Neuronal stem cell (in vitro differentiated cells): ENCODE measurements around the gene HCK.

Source experiments
- DNase-seq: peaks from one replicate; pipeline ENCODE4 v3.0.0-alpha.2; 2013; ENCODE audit warnings: low spot score
- H2AFZ ChIP-seq: one replicate; pipeline ENCODE4 v1.6.1; 2013; ENCODE audit warnings: mild to moderate bottlenecking, low read length, inconsistent platforms
- H2AK5ac ChIP-seq: 2 replicates; pipeline ENCODE4 v1.6.1; 2013; ENCODE audit warnings: low read depth, mild to moderate bottlenecking, inconsistent platforms, low read length, moderate library complexity, mixed read lengths
- H2BK120ac ChIP-seq: 2 replicates; pipeline ENCODE4 v1.6.1; 2013; ENCODE audit warnings: low read depth, mild to moderate bottlenecking, inconsistent platforms, low read length, moderate library complexity, mixed read lengths
- H2BK12ac ChIP-seq: one replicate; pipeline ENCODE4 v1.6.1; 2013; ENCODE audit warnings: low read length, inconsistent platforms
- H2BK15ac ChIP-seq: 2 replicates; pipeline ENCODE4 v1.6.1; 2013; ENCODE audit warnings: mild to moderate bottlenecking, low read length, inconsistent platforms, mixed read lengths
- H2BK5ac ChIP-seq: one replicate; pipeline ENCODE4 v1.6.1; 2013; ENCODE audit warnings: inconsistent platforms, mild to moderate bottlenecking, low read length, moderate library complexity
- H3K14ac ChIP-seq: one replicate; pipeline ENCODE4 v1.6.1; 2013; ENCODE audit warnings: low read length, inconsistent platforms
- H3K18ac ChIP-seq: 2 replicates; pipeline ENCODE4 v1.6.1; 2013; ENCODE audit warnings: low read length, inconsistent platforms
- H3K23ac ChIP-seq: 2 replicates; pipeline ENCODE4 v1.6.1; 2013; ENCODE audit warnings: low read depth, mild to moderate bottlenecking, mixed read lengths, low read length, inconsistent platforms; ENCODE audit not compliant: poor library complexity
- H3K27ac ChIP-seq: replicated peaks from 3 replicates; pipeline ENCODE4 v1.5.1; 2013; ENCODE audit warnings: low read length, inconsistent platforms
- H3K27me3 ChIP-seq, 3 experiments: 2 replicates each; pipeline ENCODE4 v1.6.1; 2013; ENCODE audit warnings: low read length in 3 of 3, mild to moderate bottlenecking in 2 of 3, inconsistent platforms in 1 of 3, low read depth in 1 of 3, mixed read lengths in 1 of 3, moderate library complexity in 1 of 3; ENCODE audit not compliant: control insufficient read depth in 3 of 3, insufficient read depth in 3 of 3
- H3K36me3 ChIP-seq, 2 donors: replicated peaks in 1 of 2; 2 replicates each; pipeline ENCODE4 v1.6.1; 2013; ENCODE audit warnings: low read length in 2 of 2; ENCODE audit not compliant: control insufficient read depth in 2 of 2, insufficient read depth in 2 of 2
- H3K4ac ChIP-seq: 2 replicates; pipeline ENCODE4 v1.6.1; 2013; ENCODE audit warnings: inconsistent platforms, mild to moderate bottlenecking, low read length, moderate library complexity
- H3K4me1 ChIP-seq, 2 donors: 1 replicate in 1 of 2; 2 replicates in 1 of 2; pipeline ENCODE4 v1.6.1; 2013; ENCODE audit warnings: low read length in 2 of 2, low read depth in 1 of 2; ENCODE audit not compliant: control insufficient read depth in 2 of 2, insufficient read depth in 1 of 2
- H3K4me2 ChIP-seq: one replicate; pipeline ENCODE4 v1.6.1; 2013; ENCODE audit warnings: mild to moderate bottlenecking, low read length, inconsistent platforms; ENCODE audit not compliant: insufficient read depth, poor library complexity, severe bottlenecking
- H3K4me3 ChIP-seq, 2 donors: 2 replicates each; pipeline ENCODE4 v1.5.1; 2013; ENCODE audit warnings: low read length in 2 of 2, mild to moderate bottlenecking in 2 of 2, inconsistent platforms in 1 of 2, moderate library complexity in 1 of 2
- H3K79me1 ChIP-seq: one replicate; pipeline ENCODE4 v1.6.1; 2013; ENCODE audit warnings: low read depth, mild to moderate bottlenecking, inconsistent platforms, low read length, moderate library complexity
- H3K9ac ChIP-seq: one replicate; pipeline ENCODE4 v1.6.1; 2013; ENCODE audit warnings: mild to moderate bottlenecking, low read depth, low read length, inconsistent platforms; ENCODE audit not compliant: poor library complexity
- H3K9me3 ChIP-seq, 2 donors: replicated peaks in 1 of 2; 2 replicates each; pipeline versions ENCODE3 to v1.6.1; 2013; ENCODE audit warnings: low read length in 2 of 2, mild to moderate bottlenecking in 2 of 2, inconsistent platforms in 1 of 2, low read depth in 1 of 2, mixed read lengths in 1 of 2, moderate library complexity in 1 of 2; ENCODE audit not compliant: control insufficient read depth in 2 of 2, insufficient read depth in 1 of 2
- H4K8ac ChIP-seq: one replicate; pipeline ENCODE4 v1.6.1; 2013; ENCODE audit warnings: low read depth, mild to moderate bottlenecking, inconsistent platforms, low read length, moderate library complexity
- H4K91ac ChIP-seq: one replicate; pipeline ENCODE4 v1.6.1; 2013; ENCODE audit warnings: low read length, low read depth, mild to moderate bottlenecking, inconsistent platforms; ENCODE audit not compliant: poor library complexity
- WGBS, 2 donors: extraction: QIAGEN DNeasy Blood & Tissue Kit; methylation state at CpG; one replicate each; pipeline ENCODE4 v1.1.7; 2013; ENCODE audit warnings: missing lambda C conversion rate in 2 of 2, mixed read lengths in 1 of 2; ENCODE audit not compliant: insufficient read length in 2 of 2, insufficient replicate concordance in 1 of 2; ENCODE audit errors: extremely low coverage in 2 of 2; 5-methylcytosine and 5-hydroxymethylcytosine counted together

Gene HCK

DNA sequence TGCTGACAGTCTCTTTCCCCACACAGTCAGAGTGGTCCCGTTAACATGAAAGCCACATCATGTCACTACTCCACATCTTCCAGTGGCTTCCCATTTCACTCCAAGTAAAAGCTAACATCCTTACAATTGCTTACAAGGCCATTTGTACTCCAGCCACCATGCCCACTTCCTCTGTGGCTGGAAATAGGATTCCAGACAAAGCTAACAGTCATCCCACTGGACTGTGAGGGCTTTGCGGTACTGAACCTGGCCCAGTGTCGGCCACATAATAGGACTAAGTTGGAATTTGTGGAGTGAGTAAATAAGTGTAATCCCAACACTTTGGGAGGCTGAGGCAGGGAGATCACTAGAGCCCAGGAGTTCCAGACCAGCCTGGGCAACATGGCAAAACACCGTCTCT is 31.0 kb upstream of the HCK start:
- Histone ChIP-seq H3K79me1 (no peaks in the 10 kb centered on the region), H3K9ac (no peak overlapping the region), H3K27ac (no peak overlapping the region), H3K4me2 (no peak overlapping the region), H2BK120ac (no peak overlapping the region), H2AK5ac (no peak overlapping the region), H2BK12ac (no peak overlapping the region), H3K14ac (no peak overlapping the region), H3K18ac (no peak overlapping the region), H3K36me3 (no peaks in the 10 kb centered on the region), H3K23ac (no peak overlapping the region), H3K9me3 (no peaks in the 10 kb centered on the region), H2BK15ac (no peak overlapping the region), H3K4me3 (no peak overlapping the region), H4K8ac (no peak overlapping the region), H3K27me3 (peaks cover 0 to 63% (median 16%) of the 10 kb centered on the region in 3 experiments), H3K4ac (no peak overlapping the region), H3K4me1 (peaks cover 2 to 7% of the 10 kb centered on the region in 2 donors), H2AFZ (no peak overlapping the region), H2BK5ac (no peak overlapping the region), H4K91ac (no peak overlapping the region)
- WGBS, 2 donors, result no CpG with 5 or more reads among the region's 4 CpGs
- DNase-seq, result no peak

DNA sequence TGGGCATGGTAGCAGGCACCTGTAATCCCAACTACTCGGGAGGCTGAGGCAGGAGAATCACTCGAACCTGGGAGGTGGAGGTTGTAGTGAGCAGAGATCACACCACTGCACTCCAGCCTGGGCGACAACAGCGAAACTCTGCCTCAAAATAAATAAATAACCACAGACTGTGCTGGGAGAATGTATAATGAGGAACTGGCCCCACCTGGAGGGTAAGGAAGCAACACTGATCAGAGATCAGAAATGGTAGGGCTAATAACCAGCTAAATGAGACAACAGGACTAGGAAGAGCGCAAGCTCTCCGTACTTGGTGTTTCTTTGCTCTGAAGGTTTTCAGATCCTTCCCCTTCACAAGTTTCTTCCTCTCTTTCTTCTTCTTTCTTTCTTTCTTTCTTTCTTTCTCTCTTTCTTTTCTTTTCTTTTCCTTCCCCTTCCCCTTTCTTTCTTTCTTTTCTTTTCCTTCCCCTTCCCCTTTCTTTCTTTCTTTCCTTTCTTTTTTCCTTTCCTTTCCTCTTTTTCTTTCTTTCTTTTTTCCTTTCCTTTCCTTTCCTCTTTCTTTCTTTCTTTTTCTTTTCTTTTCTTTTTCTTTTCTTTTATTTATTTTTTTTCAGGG is 27.3 kb upstream of the HCK start:
- peaks cover 0 to 4% of the 10 kb centered on the region in 2 donors for H3K4me1 ChIP-seq
- H2AK5ac ChIP-seq, result no peak overlapping the region
- H3K4me3 ChIP-seq, result no peak overlapping the region
- H3K27ac ChIP-seq, result no peak overlapping the region
- no peak overlapping the region for H2BK5ac ChIP-seq
- H3K27me3 ChIP-seq, result peaks cover 0 to 55% (median 3%) of the 10 kb centered on the region in 3 experiments
- no peak overlapping the region for H4K8ac ChIP-seq
- H3K9me3 ChIP-seq, result no peaks in the 10 kb centered on the region
- H3K23ac ChIP-seq, result no peak overlapping the region
- no peaks in the 10 kb centered on the region for H3K36me3 ChIP-seq
- no peak overlapping the region for H2BK120ac ChIP-seq
- H3K4me2 ChIP-seq, result no peak overlapping the region
- H3K4ac ChIP-seq, result no peak overlapping the region
- H3K18ac ChIP-seq, result no peak overlapping the region
- H3K9ac ChIP-seq, result no peak overlapping the region
- H4K91ac ChIP-seq, result no peak overlapping the region
- no peak overlapping the region for H2BK15ac ChIP-seq
- no CpG with 5 or more reads among the region's 6 CpGs for WGBS, 2 donors
- H2AFZ ChIP-seq, result no peak overlapping the region
- no peaks in the 10 kb centered on the region for H3K79me1 ChIP-seq
- no peak for DNase-seq
- H3K14ac ChIP-seq, result no peak overlapping the region
- no peak overlapping the region for H2BK12ac ChIP-seq

DNA sequence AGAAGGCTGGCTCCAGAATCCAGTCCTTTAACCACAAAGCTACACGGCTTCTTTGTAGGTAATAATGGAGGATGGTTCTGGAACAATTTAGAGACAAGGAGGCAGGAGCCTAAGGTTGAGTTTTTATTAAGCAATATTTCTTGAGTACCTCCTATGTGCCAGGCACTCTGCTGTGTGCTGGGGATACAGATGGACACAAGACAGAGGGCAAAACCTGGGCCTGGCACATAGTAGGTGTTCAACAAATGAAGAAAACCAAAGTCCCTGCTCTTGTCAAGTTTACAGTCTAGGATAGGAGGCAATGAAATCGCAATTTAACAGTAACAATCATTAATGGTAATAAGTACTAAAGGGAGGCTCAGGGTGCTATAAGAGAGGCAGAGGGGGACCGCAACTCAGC is 24.4 kb upstream of the HCK start:
- Histone ChIP-seq H3K9me3 (no peaks in the 10 kb centered on the region), H3K36me3 (no peaks in the 10 kb centered on the region), H3K4me3 (no peak overlapping the region), H2BK15ac (no peak overlapping the region), H2BK120ac (no peak overlapping the region), H3K18ac (no peak overlapping the region), H2AK5ac (no peak overlapping the region), H3K79me1 (no peaks in the 10 kb centered on the region), H3K27me3 (peaks cover 0 to 42% (median 6%) of the 10 kb centered on the region in 3 experiments), H3K23ac (no peak overlapping the region), H4K91ac (no peak overlapping the region), H2BK5ac (no peak overlapping the region), H2AFZ (no peak overlapping the region), H3K4ac (no peak overlapping the region), H3K14ac (no peak overlapping the region), H3K4me1 (peaks cover 0 to 5% of the 10 kb centered on the region in 2 donors), H4K8ac (no peak overlapping the region), H3K27ac (no peak overlapping the region), H3K9ac (no peak overlapping the region), H3K4me2 (no peak overlapping the region), H2BK12ac (no peak overlapping the region)
- WGBS, 2 donors, result no CpG with 5 or more reads among the region's 3 CpGs
- DNase-seq, result no peak

DNA sequence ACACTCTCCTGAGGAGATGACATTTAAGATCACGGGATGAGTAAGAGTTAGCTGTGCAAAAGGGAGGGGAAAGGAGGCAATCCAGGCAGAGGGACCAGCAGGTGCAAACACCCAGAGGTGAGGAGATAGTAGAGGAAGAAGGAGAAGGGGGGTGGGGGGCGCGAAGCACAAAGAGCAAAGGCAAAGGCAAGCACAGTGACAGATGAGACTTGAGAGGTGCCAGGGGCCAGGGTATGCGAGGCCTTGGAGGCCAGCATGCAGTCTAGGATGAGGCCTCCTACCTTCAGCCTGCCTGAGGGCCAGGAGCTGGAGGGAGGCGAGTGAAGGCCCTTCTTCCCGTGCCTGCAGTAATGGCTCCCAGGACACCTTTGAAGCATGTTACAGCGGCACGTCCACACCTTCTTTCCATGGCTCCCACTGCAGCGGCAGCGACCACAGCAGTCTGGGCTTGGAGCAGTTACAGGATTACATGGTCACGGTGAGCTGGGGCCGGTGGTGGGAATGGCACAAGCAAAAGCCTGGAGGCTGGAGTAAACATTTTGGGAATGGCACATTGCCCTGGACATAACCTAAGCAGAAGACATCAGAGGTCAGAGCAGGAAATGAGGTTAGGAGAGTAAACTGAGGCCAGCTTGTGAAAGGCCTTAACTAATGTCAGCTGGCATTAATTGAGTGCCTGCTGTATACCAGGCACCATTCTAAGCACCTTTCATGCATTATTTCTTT is 23.2 kb upstream of the HCK start:
- H3K4me1 ChIP-seq, result peaks cover 0 to 5% of the 10 kb centered on the region in 2 donors
- H3K4ac ChIP-seq, result no peak overlapping the region
- no peak overlapping the region for H3K9ac ChIP-seq
- DNase-seq, result no peak
- H2BK15ac ChIP-seq, result no peak overlapping the region
- no peaks in the 10 kb centered on the region for H3K79me1 ChIP-seq
- H2AFZ ChIP-seq, result peak overlapping the region; percentile 79
- H3K27me3 ChIP-seq, result peaks cover 0 to 46% (median 6%) of the 10 kb centered on the region in 3 experiments
- no peak overlapping the region for H3K14ac ChIP-seq
- H2AK5ac ChIP-seq, result no peak overlapping the region
- H3K9me3 ChIP-seq, result no peaks in the 10 kb centered on the region
- H3K23ac ChIP-seq, result peak overlapping the region; percentile 6
- no peak overlapping the region for H2BK120ac ChIP-seq
- WGBS, 2 donors, result no CpG with 5 or more reads among the region's 12 CpGs
- peak overlapping the region; percentile 23 for H3K18ac ChIP-seq
- no peaks in the 10 kb centered on the region for H3K36me3 ChIP-seq
- no peak overlapping the region for H4K8ac ChIP-seq
- peak overlapping the region; percentile 2 for H2BK12ac ChIP-seq
- H2BK5ac ChIP-seq, result no peak overlapping the region
- H3K4me2 ChIP-seq, result no peak overlapping the region
- peak overlapping the region in 1 of 2 donors; percentile 31 for H3K4me3 ChIP-seq
- H4K91ac ChIP-seq, result no peak overlapping the region
- H3K27ac ChIP-seq, result no peak overlapping the region
